K562 (cell line): ENCODE measurements around the gene UBA3. TPM values are rescaled to one million over a fixed set of nuclear protein-coding genes. Genes with fewer than 3 reads are reported as not detected.

Source experiments
- ATAC-seq: fragments of 200-7000 bp; cut with Tn5 transposase; 3 replicates; pipeline ENCODE4 v1.9.1; 2020; ENCODE audit warnings: moderate library complexity
- BruUV-seq: library from RNA; stranded (reverse); fragments of 400-500 nt; replicated peaks from 2 replicates; lab custom pipeline; 2021; lab: Mats Ljungman, UMichigan
- CTCF ChIA-PET: fragments of 300-600 bp; formaldehyde crosslinking; extraction: SDS; loops from one replicate; lab custom pipeline; 2021; ENCODE audit warnings: low intra/inter-chr PET ratio; lab: Yijun Ruan, JAX
- POLR2A ChIA-PET: fragments of 300-600, 350-650 bp; sonication (Branson Sonifier 250); formaldehyde crosslinking; extraction: SDS; loops from one replicate; lab custom pipeline; 2021; ENCODE audit warnings: antibody characterized with exemption, inconsistent platforms; lab: Yijun Ruan, JAX
- DNase-seq, 4 experiments: peaks; one replicate each; pipeline versions ENCODE4 v3.0.0 to v3.0.0-alpha.2; 2011 to 2018; ENCODE audit warnings: low spot score in 3 of 4, mixed read lengths in 3 of 4; ENCODE audit errors: extremely low read depth in 1 of 4
- FAIRE-seq: peaks from 2 replicates; lab custom pipeline; 2011; peaks lifted over from hg19 to GRCh38; lab: Jason Lieb, UNC
- H2AFZ ChIP-seq: 2 replicates; pipeline ENCODE4 v1.6.0; 2011; ENCODE audit warnings: low read depth, low read length, control low read depth, inconsistent platforms
- H3K27ac ChIP-seq: fragments of 200-600 bp; 3 replicates; pipeline ENCODE4 v1.8.0; 2011; ENCODE audit warnings: low read depth, mild to moderate bottlenecking, control low read depth, inconsistent platforms, low read length, moderate library complexity, mixed read lengths; ENCODE audit errors: extremely low read depth
- H3K27me3 ChIP-seq, 2 experiments: fragments of 300-600 bp in 1 of 2; 2 replicates in 1 of 2; 3 replicates in 1 of 2; pipeline versions ENCODE4 v1.6.0 to v1.8.0; 2011; ENCODE audit warnings: inconsistent platforms in 2 of 2, low read length in 2 of 2, mild to moderate bottlenecking in 1 of 2, mixed read lengths in 1 of 2, moderate library complexity in 1 of 2; ENCODE audit not compliant: control insufficient read depth in 2 of 2, insufficient read depth in 2 of 2
- H3K36me3 ChIP-seq: fragments of 300-600 bp; 3 replicates; pipeline ENCODE4 v1.8.0; 2011; ENCODE audit warnings: mild to moderate bottlenecking, low read length, inconsistent platforms; ENCODE audit not compliant: control insufficient read depth, insufficient read depth
- H3K4me1 ChIP-seq, 2 experiments: fragments of 200-600 bp in 1 of 2; replicated peaks in 1 of 2; 2 replicates in 1 of 2; 3 replicates in 1 of 2; pipeline versions ENCODE4 v1.5.1 to v1.8.0; 2011; ENCODE audit warnings: inconsistent platforms in 2 of 2, low read length in 2 of 2, mild to moderate bottlenecking in 1 of 2, mixed read lengths in 1 of 2, moderate library complexity in 1 of 2; ENCODE audit not compliant: control insufficient read depth in 2 of 2, insufficient read depth in 2 of 2
- H3K4me2 ChIP-seq: 2 replicates; pipeline ENCODE4 v1.6.1; 2011; ENCODE audit warnings: low read length, control low read depth, inconsistent platforms, mixed read lengths; ENCODE audit not compliant: insufficient read depth
- H3K4me3 ChIP-seq: fragments of 200-600 bp; sonication (generic), shearing (Covaris generic); 2 replicates; pipeline ENCODE4 v1.5.1; 2016; ENCODE audit warnings: control low read depth, inconsistent platforms
- H3K79me2 ChIP-seq: fragments of 200-600 bp; 3 replicates; pipeline ENCODE4 v1.8.0; 2011; ENCODE audit warnings: low read length, inconsistent platforms; ENCODE audit not compliant: control insufficient read depth, insufficient read depth
- H3K9ac ChIP-seq, 2 experiments: 2 replicates each; pipeline versions ENCODE4 v1.6.0 to v1.6.1; 2011; ENCODE audit warnings: low read depth in 2 of 2, low read length in 2 of 2, control low read depth in 1 of 2, inconsistent platforms in 1 of 2, mild to moderate bottlenecking in 1 of 2, mixed read lengths in 1 of 2; ENCODE audit not compliant: insufficient read depth in 1 of 2
- H3K9me1 ChIP-seq: one replicate; pipeline ENCODE4 v1.6.0; 2011; ENCODE audit warnings: inconsistent platforms, mild to moderate bottlenecking, low read length, moderate library complexity; ENCODE audit not compliant: control insufficient read depth, insufficient read depth
- H3K9me3 ChIP-seq: replicated peaks from 2 replicates; pipeline ENCODE4 v1.5.1; 2011; ENCODE audit warnings: low read depth, low read length, inconsistent platforms; ENCODE audit not compliant: control insufficient read depth, insufficient read depth
- H4K20me1 ChIP-seq: replicated peaks from 2 replicates; pipeline ENCODE4 v1.6.1; 2011; ENCODE audit warnings: low read length, inconsistent platforms, mixed read lengths; ENCODE audit not compliant: control insufficient read depth, insufficient read depth
- ARHGAP35 ChIP-seq: fragments of 450-650 bp; IDR thresholded peaks from 2 replicates; pipeline ENCODE4 v1.6.1; 2018; ENCODE audit not compliant: partially characterized antibody
- ARNT ChIP-seq, 2 experiments: fragments of 450-650 bp; IDR thresholded peaks; 2 replicates each; pipeline ENCODE4 v1.6.1; 2016; ENCODE audit warnings: mild to moderate bottlenecking in 1 of 2
- FOXP1 ChIP-seq: sonication (generic); formaldehyde crosslinking; IDR thresholded peaks from 2 replicates; pipeline ENCODE4 v1.8.0; 2022; ENCODE audit warnings: mild to moderate bottlenecking, missing genetic modification reagents
- GABPB1 ChIP-seq: sonication (generic); formaldehyde crosslinking; IDR thresholded peaks from 2 replicates; pipeline ENCODE4 v1.8.0; 2022; ENCODE audit warnings: mild to moderate bottlenecking, missing genetic modification reagents
- POLR3G ChIP-seq: IDR thresholded peaks from 2 replicates; pipeline ENCODE4 v1.6.1; 2011; ENCODE audit not compliant: insufficient read length, insufficient replicate concordance; ENCODE audit errors: extremely low read depth
- PTTG1 ChIP-seq: fragments of 450-650 bp; IDR thresholded peaks from 2 replicates; pipeline ENCODE4 v1.6.1; 2016; ENCODE audit warnings: low read depth, mild to moderate bottlenecking, missing genetic modification characterization, missing compliant biosample characterization
- SIN3A ChIP-seq, 2 experiments: fragments of 150-350 bp in 1 of 2; IDR thresholded peaks; 2 replicates each; pipeline ENCODE4 v1.6.1; 2011 to 2016; ENCODE audit warnings: borderline replicate concordance in 2 of 2, low read depth in 2 of 2, low read length in 2 of 2, mild to moderate bottlenecking in 2 of 2, moderate library complexity in 2 of 2; ENCODE audit not compliant: control insufficient read depth in 1 of 2
- ZNF134 ChIP-seq: fragments of 250-450 bp; sonication (Bioruptor Pico); conservative IDR thresholded peaks from 2 replicates; pipeline ENCODE4 v1.4.0; 2020
- WGBS: fragments of 100-300 bp; shearing (Covaris generic); methylation state at CpG from one replicate; pipeline ENCODE4 v1.1.6; 2016; ENCODE audit warnings: low coverage, mixed read lengths; ENCODE audit not compliant: insufficient coverage; ENCODE audit errors: missing lambda C conversion rate; 5-methylcytosine and 5-hydroxymethylcytosine counted together
- in situ Hi-C: fragments of 300-500 bp; cut with MboI; formaldehyde crosslinking; loops from 4 replicates; pipeline ENCODE4 v1.15.0; 2018; ENCODE audit warnings: inconsistent platforms, mixed read lengths
- intact Hi-C: fragments of 100-400 bp; cut with micrococcal nuclease; formaldehyde crosslinking; loops from 2 replicates; pipeline ENCODE4 v1.14.2; 2022
- polyA plus RNA-seq, 8 experiments: library from polyadenylated mRNA; depleted of rRNA in 4 of 8; stranded (reverse) in 5 of 8; unstranded in 3 of 8; fragments of >200 nt; fragmentation: Nextera tagmentation in 2 of 8; fragmentation: Illumina TruSeq in 1 of 8; extraction: Ambion mirVana in 2 of 8; extraction: Trizol in 1 of 8; gene quantifications; 2 replicates each; pipeline versions ENCODE4 v1.2.1 to v1.2.3, GENCODE V29; 2011 to 2014; ENCODE audit warnings: inconsistent platforms in 1 of 8, missing spikeins in 1 of 8
- total RNA-seq, 7 experiments: library from RNA; depleted of rRNA in 6 of 7; stranded (reverse); fragments of >200 nt in 6 of 7; fragmentation: Illumina TruSeq in 2 of 7; extraction: Trizol in 2 of 7; gene quantifications; 2 replicates each; pipeline versions ENCODE4 v1.2.1 to v1.2.3, GENCODE V29; 2011 to 2021; ENCODE audit warnings: low replicate concordance in 1 of 7
- TF ChIP-seq, protein P1 (sequence below): fragments of 250-450 bp; sonication (Bioruptor Pico); IDR thresholded peaks from 2 replicates; pipeline ENCODE4 v1.8.0; 2022; ENCODE audit warnings: moderate library complexity, mild to moderate bottlenecking, inconsistent platforms
- TF ChIP-seq, protein P2 (sequence below): fragments of 450-650 bp; formaldehyde crosslinking; IDR thresholded peaks from 2 replicates; pipeline ENCODE4 v1.4.0; 2022; ENCODE audit warnings: missing genetic modification characterization

The UBA3 gene
- total and polyA plus RNA-seq, 9 of the 15 experiments (the other 6 are each of a cell fraction or from before 2014, with no cell fraction given) = 23.2 to 80.0 (median 38.6) TPM

DNA sequence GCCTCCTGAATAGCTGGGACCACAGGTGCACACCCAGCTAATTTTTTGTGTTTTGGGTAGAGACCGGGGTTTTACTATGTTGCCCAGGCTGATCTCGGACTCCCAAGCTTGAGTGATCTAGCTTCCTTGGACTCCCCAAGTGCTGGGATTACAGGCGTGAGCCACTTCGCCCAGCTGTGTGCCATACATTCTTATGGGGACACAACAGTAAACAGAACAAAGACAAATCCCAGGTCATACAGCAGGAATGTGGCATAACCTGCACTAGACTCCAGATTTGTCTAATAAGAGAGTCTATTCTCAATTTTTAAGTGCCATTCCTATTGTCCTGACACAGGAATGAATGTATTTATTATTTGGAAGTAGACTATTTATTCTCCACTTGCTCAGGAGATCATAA lies 22.2 kb upstream of the UBA3 start:
- 92% methylated on average over 4 of the region's 4 CpGs for WGBS
- Histone ChIP-seq H3K9me3 (no peaks in the 10 kb centered on the region), H3K4me1 (0 out of 5 replicates have a peak, but pooled peaks cover 0 to 5% of the 10 kb centered on the region in 2 experiments), H3K4me3 (no peak overlapping the region), H3K27ac (no peak overlapping the region), H2AFZ (no peak overlapping the region), H3K9ac (no peak overlapping the region), H4K20me1 (no peaks in the 10 kb centered on the region), H3K4me2 (no peak overlapping the region), H3K9me1 (no peaks in the 10 kb centered on the region), H3K36me3 (peaks cover 16% of the 10 kb centered on the region; the same call in 1 of the 3 replicates), H3K79me2 (no peaks in the 10 kb centered on the region), H3K27me3 (no peaks in the 10 kb centered on the region)
- no peak for TF ChIP-seq ARHGAP35
- TF ChIP-seq ARNT (IDR thresholded peaks at IDR 0.05) = no peak
- DNase-seq (no peak), ATAC-seq (no peak), FAIRE-seq (no peak)
- intact Hi-C loops (no loop called here), in situ Hi-C loops (no loop called here)
- ChIA-PET CTCF (no interaction called here), POLR2A (interaction anchor here (2.6 kb wide), 1 partner anchor 11 kb away, joined by 17 read pairs; no protein-coding TSS in a partner anchor)
- BruUV-seq = no TSS peak

DNA sequence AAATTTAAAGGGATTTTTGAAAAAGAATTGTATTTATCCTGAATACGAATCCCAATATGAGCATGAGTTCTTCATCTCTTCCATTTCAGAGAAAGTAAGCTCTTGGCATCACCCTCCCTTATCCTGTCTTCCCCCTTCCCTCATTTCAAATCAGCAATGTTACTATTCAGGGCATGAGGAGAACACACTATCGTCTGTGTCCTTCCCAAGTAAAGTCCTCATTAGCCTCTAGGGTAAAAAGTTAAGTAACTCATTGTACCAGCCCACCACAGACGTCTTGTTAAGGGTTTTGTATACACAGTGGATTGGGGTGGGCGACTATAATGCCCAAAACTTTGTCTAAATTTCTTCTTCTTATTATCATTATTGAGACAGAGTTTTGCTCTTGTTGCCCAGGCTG lies 19.4 kb upstream of the UBA3 start:
- TF ChIP-seq POLR3G = no peak
- TF ChIP-seq ZNF134 (CRISPR knock-in tag) = no peak
- TF ChIP-seq FOXP1 (CRISPR knock-in tag) = no peak
- no peak for TF ChIP-seq SIN3A (IDR thresholded peaks at IDR 0.05; ENCODE audit: borderline replicate concordance in 2 of 2, control insufficient read depth in 1 of 2, low read depth in 2 of 2, low read length in 2 of 2)
- no peak for TF ChIP-seq GABPB1 (CRISPR knock-in tag)
- TF ChIP-seq, protein P1, sequence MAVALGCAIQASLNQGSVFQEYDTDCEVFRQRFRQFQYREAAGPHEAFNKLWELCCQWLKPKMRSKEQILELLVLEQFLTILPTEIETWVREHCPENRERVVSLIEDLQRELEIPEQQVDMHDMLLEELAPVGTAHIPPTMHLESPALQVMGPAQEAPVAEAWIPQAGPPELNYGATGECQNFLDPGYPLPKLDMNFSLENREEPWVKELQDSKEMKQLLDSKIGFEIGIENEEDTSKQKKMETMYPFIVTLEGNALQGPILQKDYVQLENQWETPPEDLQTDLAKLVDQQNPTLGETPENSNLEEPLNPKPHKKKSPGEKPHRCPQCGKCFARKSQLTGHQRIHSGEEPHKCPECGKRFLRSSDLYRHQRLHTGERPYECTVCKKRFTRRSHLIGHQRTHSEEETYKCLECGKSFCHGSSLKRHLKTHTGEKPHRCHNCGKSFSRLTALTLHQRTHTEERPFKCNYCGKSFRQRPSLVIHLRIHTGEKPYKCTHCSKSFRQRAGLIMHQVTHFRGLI (CRISPR knock-in tag) = no peak
- TF ChIP-seq, protein P2, sequence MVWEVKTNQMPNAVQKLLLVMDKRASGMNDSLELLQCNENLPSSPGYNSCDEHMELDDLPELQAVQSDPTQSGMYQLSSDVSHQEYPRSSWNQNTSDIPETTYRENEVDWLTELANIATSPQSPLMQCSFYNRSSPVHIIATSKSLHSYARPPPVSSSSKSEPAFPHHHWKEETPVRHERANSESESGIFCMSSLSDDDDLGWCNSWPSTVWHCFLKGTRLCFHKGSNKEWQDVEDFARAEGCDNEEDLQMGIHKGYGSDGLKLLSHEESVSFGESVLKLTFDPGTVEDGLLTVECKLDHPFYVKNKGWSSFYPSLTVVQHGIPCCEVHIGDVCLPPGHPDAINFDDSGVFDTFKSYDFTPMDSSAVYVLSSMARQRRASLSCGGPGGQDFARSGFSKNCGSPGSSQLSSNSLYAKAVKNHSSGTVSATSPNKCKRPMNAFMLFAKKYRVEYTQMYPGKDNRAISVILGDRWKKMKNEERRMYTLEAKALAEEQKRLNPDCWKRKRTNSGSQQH (CRISPR knock-in tag) = no peak
- no peak for TF ChIP-seq PTTG1
- Histone ChIP-seq H3K9ac (no peak overlapping the region), H4K20me1 (no peaks in the 10 kb centered on the region), H3K9me1 (no peaks in the 10 kb centered on the region), H3K27me3 (no peaks in the 10 kb centered on the region), H3K9me3 (no peaks in the 10 kb centered on the region), H3K36me3 (peaks cover 12% of the 10 kb centered on the region; the same call in 1 of the 3 replicates), H3K27ac (no peak overlapping the region), H3K4me2 (no peak overlapping the region), H3K4me3 (no peak overlapping the region), H2AFZ (no peak overlapping the region), H3K4me1 (peaks cover 3 to 5% of the 10 kb centered on the region in 2 experiments; a peak in 4 of 5 replicates), H3K79me2 (no peaks in the 10 kb centered on the region)
- 70% methylated on average over 4 of the region's 4 CpGs for WGBS
- BruUV-seq = no TSS peak
- intact Hi-C loops = no loop called here
- in situ Hi-C loops = no loop called here
- DNase-seq (no peak), ATAC-seq (no peak), FAIRE-seq (no peak)
- ChIA-PET CTCF (no interaction called here), POLR2A (interaction anchor here (1.0 to 2.6 kb wide), 2 partner anchors 9 to 36 kb away, joined by 4 to 17 read pairs; no protein-coding TSS in a partner anchor)
